SU-DHL-6 (cell line): ENCODE results near the gene ZBTB24.

Source experiments
- H2AFZ ChIP-seq: fragments of 200-600 bp; sonication (generic); 2 replicates; pipeline ENCODE4 v1.6.1; 2014; ENCODE audit warnings: low read depth, mild to moderate bottlenecking, moderate library complexity, mixed read lengths, antibody characterized with exemption, low read length; ENCODE audit not compliant: severe bottlenecking
- H3F3A ChIP-seq: fragments of 200-600 bp; shearing (Covaris generic); 2 replicates; pipeline ENCODE4 v1.6.0; 2016; ENCODE audit warnings: antibody characterized with exemption, mild to moderate bottlenecking; ENCODE audit not compliant: insufficient read depth
- H3K27ac ChIP-seq: fragments of 200-600 bp; sonication (generic); 2 replicates; pipeline ENCODE4 v1.5.1; 2016; ENCODE audit warnings: low read depth, mild to moderate bottlenecking, low read length, moderate library complexity, mixed read lengths
- H3K27me3 ChIP-seq: fragments of 200-600 bp; sonication (generic), shearing (Covaris generic); 2 replicates; pipeline ENCODE4 v1.6.0; 2014; ENCODE audit warnings: mild to moderate bottlenecking, low read length
- H3K36me3 ChIP-seq: fragments of 200-600 bp; sonication (generic); 2 replicates; pipeline ENCODE4 v1.6.1; 2014; ENCODE audit warnings: mild to moderate bottlenecking, low read length, mixed read lengths
- H3K4me2 ChIP-seq: fragments of 300-600, 200-600 bp; shearing (Covaris generic), sonication (generic); 2 replicates; pipeline ENCODE4 v1.6.0; 2014; ENCODE audit warnings: low read length, low read depth, mild to moderate bottlenecking; ENCODE audit not compliant: poor library complexity, severe bottlenecking
- H3K4me3 ChIP-seq: fragments of 200-600 bp; sonication (generic); 2 replicates; pipeline ENCODE4 v1.5.1; 2014; ENCODE audit warnings: antibody characterized with exemption, low read length, mild to moderate bottlenecking, mixed read lengths; ENCODE audit not compliant: insufficient read depth, poor library complexity, severe bottlenecking
- H3K79me2 ChIP-seq: fragments of 200-600 bp; sonication (generic); 2 replicates; pipeline ENCODE4 v1.6.1; 2014; ENCODE audit warnings: mild to moderate bottlenecking, low read length, moderate library complexity; ENCODE audit not compliant: insufficient read depth
- H3K9ac ChIP-seq: fragments of 200-600 bp; sonication (generic); 2 replicates; pipeline ENCODE4 v1.7.0; 2014; ENCODE audit warnings: mild to moderate bottlenecking, low read length
- H3K9me2 ChIP-seq: fragments of 200-600 bp; sonication (generic); replicated peaks from 2 replicates; pipeline ENCODE4 v1.6.1; 2014; ENCODE audit warnings: low read length; ENCODE audit not compliant: insufficient read depth
- H3K9me3 ChIP-seq: fragments of 200-600 bp; sonication (generic); 2 replicates; pipeline ENCODE4 v1.6.1; 2014; ENCODE audit warnings: low read length, mixed read lengths; ENCODE audit not compliant: insufficient read depth
- H4K20me1 ChIP-seq: fragments of 200-600 bp; sonication (generic); 2 replicates; pipeline ENCODE4 v1.6.1; 2014; ENCODE audit warnings: low read depth, mild to moderate bottlenecking, antibody characterized with exemption, low read length, moderate library complexity, mixed read lengths
- CTCF ChIP-seq: fragments of 200-600 bp; sonication (generic); IDR thresholded peaks from one replicate; pipeline ENCODE4 v1.5.1; 2017; ENCODE audit warnings: antibody characterized with exemption, mild to moderate bottlenecking, low read length, moderate library complexity; ENCODE audit not compliant: insufficient read depth, poor library complexity, severe bottlenecking
- EZH2phosphoT487 ChIP-seq: fragments of 200-600 bp; sonication (generic), shearing (Covaris generic); conservative IDR thresholded peaks from 2 replicates; pipeline ENCODE4 v1.6.1; 2018; ENCODE audit warnings: mild to moderate bottlenecking, antibody characterized with exemption, low read length, moderate library complexity, mixed read lengths

Gene ZBTB24

DNA sequence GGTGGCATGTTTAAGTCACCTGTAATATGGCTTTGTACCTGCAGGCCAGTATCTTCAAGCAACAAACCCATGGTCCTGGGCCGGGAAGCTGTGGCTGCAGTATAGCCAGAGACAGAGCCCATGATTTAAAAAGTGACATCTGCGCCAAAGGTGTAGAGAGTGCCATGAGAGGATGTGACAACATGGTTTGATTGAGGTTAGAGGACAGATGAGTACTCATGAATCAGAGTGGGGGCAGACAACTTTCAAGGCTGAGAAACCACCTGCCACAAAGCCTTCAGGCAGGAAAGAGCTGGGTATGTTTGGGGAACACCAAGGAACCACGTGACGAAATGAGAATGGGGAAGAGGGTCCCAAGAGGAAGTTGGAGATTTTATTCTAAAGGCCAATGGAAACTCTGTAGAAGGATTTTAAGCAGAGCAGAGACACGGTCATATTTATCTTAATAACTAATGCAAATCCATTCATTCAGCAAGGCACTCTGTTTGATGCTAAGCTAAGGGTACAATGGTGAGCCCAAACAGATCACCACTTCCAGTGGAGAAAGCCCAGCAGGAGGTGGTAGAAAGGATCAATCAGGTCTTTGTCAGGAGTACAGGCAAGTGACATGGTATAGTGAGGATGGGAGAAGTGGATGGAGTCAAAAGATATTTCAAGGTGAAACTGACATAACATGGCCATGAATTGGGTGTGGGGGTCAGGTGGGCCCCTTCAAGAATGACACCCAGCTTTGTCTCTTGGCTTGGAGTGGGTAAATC, 24.1 kb downstream of the ZBTB24 start:
- H3K9me2 ChIP-seq, result no peaks in the 10 kb centered on the region
- H3K4me2 ChIP-seq, result no peak overlapping the region

DNA sequence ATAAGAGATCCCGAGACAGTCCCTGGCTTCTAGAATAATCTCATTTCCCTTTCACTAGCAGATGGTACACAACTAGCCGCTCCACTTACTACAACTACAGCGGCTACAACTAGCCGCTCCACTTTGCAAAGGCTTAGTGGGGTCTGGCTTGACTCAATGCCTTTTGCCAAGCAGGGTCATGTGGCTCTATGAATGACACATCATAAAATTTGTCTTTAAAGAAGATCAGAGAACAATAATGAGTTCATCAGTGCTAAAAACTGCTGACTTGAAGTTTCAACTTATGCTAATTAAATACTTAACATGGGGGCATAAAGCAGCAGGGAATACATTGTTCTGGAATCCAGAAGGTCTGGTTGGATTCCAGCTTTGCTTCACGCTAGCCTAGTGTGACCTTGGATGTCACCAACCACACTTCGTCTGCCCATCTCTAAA, 25.4 kb downstream of the ZBTB24 start:
- no peak overlapping the region for H3K4me3 ChIP-seq

More for the DNA sequence above, 24.1 kb downstream of the ZBTB24 start:
- Histone ChIP-seq H3K4me3 (no peak overlapping the region), H3F3A (peaks cover 42% of the 10 kb centered on the region), H3K9me3 (no peaks in the 10 kb centered on the region), H3K79me2 (peaks cover 5% of the 10 kb centered on the region; the same call in 1 of the 2 replicates), H3K27ac (0 out of 2 replicates have a peak overlapping the region, but pooled peaks have one; percentile 15), H4K20me1 (no peaks in the 10 kb centered on the region), H3K27me3 (no peaks in the 10 kb centered on the region), H3K36me3 (peaks cover 19% of the 10 kb centered on the region), H2AFZ (no peak overlapping the region), H3K9ac (no peak overlapping the region)
- no peak for TF ChIP-seq EZH2phosphoT487
- TF ChIP-seq CTCF, result no peak

DNA sequence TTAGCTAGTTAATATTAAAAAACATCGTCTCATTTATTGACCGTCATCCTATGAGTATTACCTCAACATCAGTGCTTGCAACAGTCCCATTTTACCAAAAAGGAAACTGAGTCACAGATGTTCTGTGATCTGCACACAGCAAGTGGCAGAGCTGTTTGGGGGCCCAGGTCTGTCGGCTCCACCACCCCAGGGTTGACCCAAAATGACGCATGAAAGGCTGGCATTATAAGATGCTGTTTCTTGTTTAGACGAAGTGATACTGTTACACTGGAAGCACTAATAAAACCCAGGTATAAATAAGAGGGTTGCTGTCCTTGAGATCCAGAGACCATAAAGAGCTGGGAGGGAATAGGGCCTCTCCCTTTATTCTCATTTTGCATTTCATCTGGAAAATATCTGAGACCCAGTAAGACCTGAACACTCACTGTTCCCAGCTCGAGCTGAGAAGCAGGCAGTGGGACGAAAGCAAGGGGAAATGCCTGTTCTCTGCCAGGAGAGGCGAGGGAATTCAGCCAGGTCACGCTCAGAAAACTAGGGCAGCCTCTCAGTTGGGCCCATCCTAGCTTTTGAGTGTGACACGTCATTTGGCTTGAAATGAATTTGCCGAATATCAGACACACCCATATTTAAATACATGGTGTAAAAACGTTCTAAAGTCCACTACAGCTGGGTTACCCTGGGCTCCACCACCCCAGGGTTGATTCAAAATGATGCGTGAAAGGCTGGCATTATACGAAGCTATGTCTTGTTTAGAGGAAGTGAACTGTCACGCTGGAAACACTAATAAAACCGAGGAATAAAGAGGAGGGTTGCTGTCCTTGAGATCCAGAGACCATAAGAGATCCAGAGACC, 26.1 kb downstream of the ZBTB24 start:
- peaks cover 7% of the 10 kb centered on the region; the same call in 1 of the 2 replicates for H3K79me2 ChIP-seq
- peak overlapping the region; percentile 18; the same call in 1 of the 2 replicates for H3K27ac ChIP-seq
- H3K4me2 ChIP-seq, result peak overlapping the region; percentile 63
- H3K36me3 ChIP-seq, result peaks cover 7% of the 10 kb centered on the region
- TF ChIP-seq EZH2phosphoT487, result no peak
- no peak for TF ChIP-seq CTCF
- H3K9me2 ChIP-seq, result no peaks in the 10 kb centered on the region
- no peaks in the 10 kb centered on the region for H3K27me3 ChIP-seq
- peak overlapping the region; percentile 67 for H3K4me3 ChIP-seq
- no peak overlapping the region for H2AFZ ChIP-seq
- no peaks in the 10 kb centered on the region for H4K20me1 ChIP-seq
- H3F3A ChIP-seq, result peaks cover 42% of the 10 kb centered on the region
- no peaks in the 10 kb centered on the region for H3K9me3 ChIP-seq
- H3K9ac ChIP-seq, result peak overlapping the region; percentile 97

More for the DNA sequence above, 25.4 kb downstream of the ZBTB24 start:
- TF ChIP-seq EZH2phosphoT487 (no peak), CTCF (no peak)
- H2AFZ ChIP-seq, result no peak overlapping the region
- H4K20me1 ChIP-seq, result no peaks in the 10 kb centered on the region
- no peaks in the 10 kb centered on the region for H3K27me3 ChIP-seq
- no peak overlapping the region for H3K4me2 ChIP-seq
- no peaks in the 10 kb centered on the region for H3K9me3 ChIP-seq
- H3K9ac ChIP-seq, result no peak overlapping the region
- no peaks in the 10 kb centered on the region for H3K9me2 ChIP-seq
- H3K36me3 ChIP-seq, result peaks cover 10% of the 10 kb centered on the region
- H3F3A ChIP-seq, result peaks cover 42% of the 10 kb centered on the region
- peak overlapping the region; percentile 18; the same call in 1 of the 2 replicates for H3K27ac ChIP-seq
- H3K79me2 ChIP-seq, result peaks cover 7% of the 10 kb centered on the region; the same call in 1 of the 2 replicates
